ENCODE measurements around the gene DPP10.

Gene DPP10

DNA sequence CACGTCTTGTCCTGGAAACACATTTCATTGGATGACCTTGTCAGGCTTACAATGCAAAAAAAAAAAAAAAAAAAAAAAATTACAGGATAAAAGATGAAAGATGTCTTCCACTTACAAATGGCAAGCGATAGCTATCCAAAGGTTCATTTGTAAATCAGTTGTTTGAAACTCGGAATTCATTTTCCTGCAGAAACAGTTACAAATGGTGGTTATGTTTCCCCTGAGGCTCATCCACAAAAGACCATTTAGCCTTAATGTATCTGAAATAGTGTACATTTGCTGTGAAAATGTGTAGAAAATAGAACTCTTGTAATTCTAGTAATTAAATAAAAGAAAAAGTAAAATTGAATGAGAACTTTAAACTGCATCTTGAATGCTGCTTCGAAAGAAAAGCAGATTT lies 25.9 kb downstream of the DPP10 start:
- H3K27ac ChIP-seq, result no peak overlapping the region
- TF ChIP-seq, protein P1, sequence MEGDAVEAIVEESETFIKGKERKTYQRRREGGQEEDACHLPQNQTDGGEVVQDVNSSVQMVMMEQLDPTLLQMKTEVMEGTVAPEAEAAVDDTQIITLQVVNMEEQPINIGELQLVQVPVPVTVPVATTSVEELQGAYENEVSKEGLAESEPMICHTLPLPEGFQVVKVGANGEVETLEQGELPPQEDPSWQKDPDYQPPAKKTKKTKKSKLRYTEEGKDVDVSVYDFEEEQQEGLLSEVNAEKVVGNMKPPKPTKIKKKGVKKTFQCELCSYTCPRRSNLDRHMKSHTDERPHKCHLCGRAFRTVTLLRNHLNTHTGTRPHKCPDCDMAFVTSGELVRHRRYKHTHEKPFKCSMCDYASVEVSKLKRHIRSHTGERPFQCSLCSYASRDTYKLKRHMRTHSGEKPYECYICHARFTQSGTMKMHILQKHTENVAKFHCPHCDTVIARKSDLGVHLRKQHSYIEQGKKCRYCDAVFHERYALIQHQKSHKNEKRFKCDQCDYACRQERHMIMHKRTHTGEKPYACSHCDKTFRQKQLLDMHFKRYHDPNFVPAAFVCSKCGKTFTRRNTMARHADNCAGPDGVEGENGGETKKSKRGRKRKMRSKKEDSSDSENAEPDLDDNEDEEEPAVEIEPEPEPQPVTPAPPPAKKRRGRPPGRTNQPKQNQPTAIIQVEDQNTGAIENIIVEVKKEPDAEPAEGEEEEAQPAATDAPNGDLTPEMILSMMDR (conservative IDR thresholded peaks at IDR 0.05), result no peak

DNA sequence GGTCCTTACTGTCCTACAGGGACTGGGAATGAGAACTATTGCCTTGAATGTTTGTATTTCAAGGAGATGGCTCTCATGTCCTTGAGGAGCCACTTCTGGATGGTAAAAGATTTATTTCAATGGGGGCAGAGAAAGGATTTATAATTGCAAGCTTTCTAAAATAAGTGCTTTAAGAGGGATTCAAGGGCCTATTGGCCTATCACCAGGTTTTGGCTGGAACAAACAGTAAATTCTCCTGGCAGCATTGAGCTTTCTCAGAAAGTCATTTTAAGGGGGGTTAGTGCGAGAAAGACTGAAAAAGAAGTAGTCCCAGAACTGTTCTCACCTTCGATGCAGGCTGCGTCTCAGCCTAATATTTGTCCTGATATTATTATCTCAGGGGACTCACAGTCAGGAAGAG lies 29.8 kb downstream of the DPP10 start:
- no peak overlapping the region for H3K27ac ChIP-seq
- TF ChIP-seq, protein P1 (conservative IDR thresholded peaks at IDR 0.05), result no peak

DNA sequence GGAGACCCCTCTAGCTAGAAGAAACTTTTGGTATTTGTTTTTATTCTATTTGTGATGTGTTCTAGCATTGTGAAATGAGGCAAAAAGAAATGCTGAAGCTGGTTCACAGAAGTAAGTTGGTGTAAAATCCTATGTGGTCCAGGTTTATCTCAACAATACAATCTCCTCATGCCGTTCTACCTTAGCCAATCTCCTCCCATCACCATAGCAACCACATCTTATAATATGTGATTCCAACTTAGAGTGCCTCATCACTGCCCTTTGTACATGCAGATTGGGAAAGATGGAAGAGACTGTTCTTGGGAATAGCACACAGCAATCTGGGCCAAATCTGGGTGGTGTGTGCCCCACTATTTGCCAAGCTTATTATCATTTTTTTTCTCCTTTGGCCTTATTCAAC lies 30.3 kb downstream of the DPP10 start:
- no peak overlapping the region for H3K27ac ChIP-seq
- TF ChIP-seq, protein P1 (conservative IDR thresholded peaks at IDR 0.05), result no peak

DNA sequence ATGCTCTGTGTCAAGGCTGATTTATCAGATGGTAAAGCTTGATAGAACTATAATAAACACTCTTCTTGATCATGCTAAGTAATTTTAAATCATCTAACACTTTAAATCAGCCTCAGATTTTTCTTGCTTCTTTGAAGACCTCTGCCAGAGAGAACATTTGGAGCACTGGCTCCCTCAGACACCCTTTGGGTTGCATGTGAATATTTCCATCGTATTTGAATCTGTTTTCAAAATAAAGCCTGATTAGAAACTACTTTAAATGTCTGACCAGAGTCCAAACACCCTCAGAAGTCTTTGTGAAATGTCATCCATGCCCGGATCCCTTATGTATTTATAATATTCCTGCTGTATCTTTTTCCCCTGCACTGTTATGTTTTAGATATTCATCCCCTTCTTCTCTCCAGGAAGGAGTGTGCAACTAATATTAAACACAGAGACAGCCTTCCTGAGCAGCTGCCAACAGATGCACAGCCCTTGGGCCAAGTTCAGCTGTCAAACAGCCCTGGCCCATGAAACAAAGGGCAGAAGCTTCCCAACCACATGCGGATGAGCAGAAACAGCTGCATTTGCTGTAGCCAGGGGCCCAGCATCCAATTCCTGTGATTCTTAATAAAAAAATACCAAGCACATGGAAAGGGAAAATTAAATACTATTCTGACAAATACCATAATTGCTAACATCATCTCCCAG lies 46.5 kb downstream of the DPP10 start:
- H3K27ac ChIP-seq, result no peak overlapping the region
- TF ChIP-seq, protein P1 (conservative IDR thresholded peaks at IDR 0.05), result no peak

DNA sequence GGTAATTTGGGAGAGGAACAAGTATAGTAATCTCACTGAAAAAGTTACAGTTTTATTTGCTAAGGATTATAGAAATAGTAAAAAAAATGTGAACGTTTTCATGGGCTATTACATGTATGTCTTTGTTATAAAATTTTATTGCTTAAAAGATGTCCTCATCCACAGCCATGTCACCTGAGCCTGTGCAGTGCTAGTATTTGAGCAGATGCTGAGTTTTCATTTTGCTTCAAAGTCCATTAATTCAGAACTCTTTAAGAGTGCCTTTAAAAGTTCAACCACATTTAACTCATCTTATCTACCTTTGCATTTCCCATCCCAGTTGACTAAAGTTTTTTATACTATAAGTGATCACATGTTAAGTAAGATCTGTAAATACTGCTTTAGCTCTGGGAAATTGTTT lies 52.6 kb downstream of the DPP10 start:
- H3K27ac ChIP-seq, result no peak overlapping the region
- TF ChIP-seq, protein P1 (conservative IDR thresholded peaks at IDR 0.05), result no peak

DNA sequence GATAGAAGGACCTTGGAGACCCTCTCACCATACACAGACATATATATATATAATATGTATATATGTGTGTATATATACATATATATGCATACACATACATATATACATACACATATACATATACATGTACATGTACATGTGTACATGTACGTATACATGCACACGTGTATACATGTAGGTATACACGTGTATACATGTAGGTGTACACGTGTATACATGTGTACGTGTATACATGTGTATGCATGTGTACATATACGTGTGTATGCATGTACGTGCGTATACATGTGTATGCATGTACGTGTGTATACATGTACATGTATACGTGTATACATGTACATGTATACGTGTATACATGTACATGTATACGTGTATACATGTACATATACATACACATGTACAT lies 54.5 kb downstream of the DPP10 start:
- TF ChIP-seq, protein P1 (conservative IDR thresholded peaks at IDR 0.05), result no peak

DNA sequence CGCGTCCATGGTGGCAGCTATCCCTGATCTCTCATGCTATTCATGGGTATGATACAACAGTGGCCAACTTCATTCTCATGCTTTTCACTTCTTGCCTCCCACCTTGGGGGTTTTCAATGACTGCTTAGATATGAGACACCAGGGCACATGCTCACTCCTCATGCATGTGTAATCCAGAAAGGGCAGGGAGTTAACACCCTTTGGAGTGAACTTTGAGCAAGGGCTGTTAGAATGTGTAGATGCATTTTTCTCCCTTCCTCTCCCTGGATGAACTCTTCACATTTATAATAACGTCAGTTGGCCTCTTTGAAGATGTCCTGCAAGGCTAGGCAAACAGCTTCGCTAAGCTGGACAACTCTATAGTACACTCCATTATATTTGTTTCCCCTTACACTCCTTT lies 56.7 kb downstream of the DPP10 start:
- no peak overlapping the region for H3K27ac ChIP-seq
- TF ChIP-seq, protein P1 (conservative IDR thresholded peaks at IDR 0.05), result no peak

More for the DNA sequence above, 54.5 kb downstream of the DPP10 start:
- H3K27ac ChIP-seq, result no peak overlapping the region
